GM15510 (cell line): ENCODE results near the gene SYT15.

ENCODE experiments used
- POLR2A ChIP-seq: IDR thresholded peaks from 3 replicates; pipeline ENCODE4 v1.6.1; 2011; ENCODE audit warnings: borderline replicate concordance; ENCODE audit not compliant: insufficient read length; ENCODE audit errors: extremely low read depth

The SYT15 gene

DNA sequence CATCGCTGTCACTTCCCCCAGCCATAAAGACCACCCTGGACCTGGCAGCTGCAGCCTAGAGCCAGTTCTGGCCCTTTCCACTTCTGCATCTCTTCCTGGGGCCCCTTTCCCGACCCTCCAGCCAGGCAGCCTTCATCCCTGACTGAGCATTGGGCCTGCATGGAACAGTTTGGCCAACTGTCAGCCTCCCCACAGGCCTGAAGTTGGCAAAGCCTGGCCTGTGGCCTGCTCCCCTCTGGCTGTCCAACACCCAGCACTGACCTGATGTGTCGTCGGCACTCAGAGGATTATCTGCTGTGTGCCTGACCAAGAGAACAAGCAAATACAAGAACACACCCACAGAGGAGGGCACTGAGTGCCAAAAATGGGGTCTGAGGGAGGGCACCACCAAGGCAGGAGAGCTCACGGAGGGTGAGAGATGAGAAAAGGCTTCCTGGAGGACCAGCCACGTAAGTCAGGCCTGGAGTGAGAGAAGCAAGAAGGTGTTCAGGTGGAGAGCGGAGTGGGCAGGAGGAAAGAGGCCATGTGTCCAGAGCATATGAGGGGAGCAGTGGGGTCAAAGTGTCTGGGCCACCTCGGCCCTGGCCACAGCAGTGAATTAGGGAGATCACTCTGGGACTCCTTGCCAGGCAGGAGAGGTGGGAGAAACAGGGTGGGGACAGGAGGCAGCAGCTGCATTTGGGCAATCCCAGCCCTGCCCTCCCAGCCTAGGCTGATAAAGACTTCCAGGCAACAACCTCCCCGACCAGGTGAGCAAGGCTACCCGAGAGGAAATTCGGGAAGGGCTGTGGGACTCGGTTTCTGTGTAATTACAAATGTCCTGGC is 27.0 kb upstream of the SYT15 start:
- TF ChIP-seq POLR2A: no peak

DNA sequence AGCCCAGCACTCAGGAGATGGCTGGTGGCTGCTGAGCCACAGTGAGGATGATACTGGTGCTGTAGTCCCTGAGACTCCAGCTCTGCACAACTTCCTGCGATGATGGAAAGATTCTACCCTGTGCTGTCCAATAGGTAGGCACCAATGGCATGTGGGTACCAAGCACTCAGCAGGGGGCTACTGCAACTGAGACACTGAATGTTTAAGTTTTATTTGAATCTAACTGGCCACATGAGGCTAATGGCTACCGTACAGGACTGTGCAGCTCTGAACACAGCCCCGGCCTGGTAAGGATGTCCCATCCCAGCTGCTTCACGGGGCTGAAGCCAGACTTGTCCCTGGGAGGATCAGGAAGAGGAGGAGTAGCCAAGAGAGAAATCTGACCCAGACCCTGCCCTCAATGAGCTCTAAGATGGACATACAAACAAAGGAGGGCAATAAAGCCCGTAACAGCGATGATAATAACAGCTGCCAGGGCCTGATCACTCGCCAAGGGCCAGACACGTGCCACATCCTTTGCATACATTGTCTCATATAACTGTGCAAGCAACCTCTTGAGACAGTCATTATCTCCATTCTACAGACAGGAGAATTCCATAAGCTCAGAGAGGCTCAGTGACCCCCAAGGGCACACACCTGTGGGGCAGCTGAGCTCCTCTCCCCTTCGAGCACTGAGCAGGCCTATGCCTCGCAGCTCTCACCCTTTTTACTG is 26.2 kb upstream of the SYT15 start:
- no peak for TF ChIP-seq POLR2A

DNA sequence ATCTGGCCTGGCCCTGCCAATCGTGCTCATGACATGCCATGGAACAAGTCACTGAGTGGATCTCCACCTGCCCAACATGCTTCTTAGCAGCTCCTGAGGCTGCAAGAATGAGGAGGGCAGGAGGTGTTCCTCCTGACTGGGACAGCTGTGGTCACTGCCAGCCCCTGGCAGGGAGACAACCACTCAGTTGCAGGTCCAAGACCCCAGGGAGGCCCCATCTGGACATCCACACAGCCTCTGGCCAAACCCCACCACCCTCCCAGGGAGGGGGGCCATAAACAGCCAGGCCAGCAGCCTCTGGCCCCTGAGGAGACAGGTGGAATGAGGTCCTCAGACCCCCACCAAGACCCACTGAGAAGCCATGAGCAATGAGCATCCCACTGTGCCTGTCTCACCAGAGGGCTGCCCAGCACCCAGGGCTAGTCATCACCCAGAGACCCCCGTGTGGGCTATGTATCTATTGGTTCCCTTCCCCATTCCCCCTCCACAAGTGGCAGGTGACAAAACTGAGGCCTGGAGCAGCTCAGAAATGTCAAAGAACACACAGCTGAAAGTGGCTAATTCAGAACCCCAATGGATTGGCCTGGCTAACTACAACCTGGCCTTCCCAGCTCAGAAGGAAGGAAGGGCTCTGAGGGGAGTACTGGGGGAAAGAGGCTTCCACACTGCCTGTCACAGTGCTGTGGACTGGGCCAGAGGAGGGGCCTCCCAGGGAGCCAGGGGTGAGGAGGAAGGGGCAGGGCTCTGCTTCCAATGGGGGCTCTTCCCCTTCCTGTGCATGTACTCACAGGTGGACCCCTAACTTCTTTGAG is 25.5 kb upstream of the SYT15 start:
- TF ChIP-seq POLR2A: no peak

DNA sequence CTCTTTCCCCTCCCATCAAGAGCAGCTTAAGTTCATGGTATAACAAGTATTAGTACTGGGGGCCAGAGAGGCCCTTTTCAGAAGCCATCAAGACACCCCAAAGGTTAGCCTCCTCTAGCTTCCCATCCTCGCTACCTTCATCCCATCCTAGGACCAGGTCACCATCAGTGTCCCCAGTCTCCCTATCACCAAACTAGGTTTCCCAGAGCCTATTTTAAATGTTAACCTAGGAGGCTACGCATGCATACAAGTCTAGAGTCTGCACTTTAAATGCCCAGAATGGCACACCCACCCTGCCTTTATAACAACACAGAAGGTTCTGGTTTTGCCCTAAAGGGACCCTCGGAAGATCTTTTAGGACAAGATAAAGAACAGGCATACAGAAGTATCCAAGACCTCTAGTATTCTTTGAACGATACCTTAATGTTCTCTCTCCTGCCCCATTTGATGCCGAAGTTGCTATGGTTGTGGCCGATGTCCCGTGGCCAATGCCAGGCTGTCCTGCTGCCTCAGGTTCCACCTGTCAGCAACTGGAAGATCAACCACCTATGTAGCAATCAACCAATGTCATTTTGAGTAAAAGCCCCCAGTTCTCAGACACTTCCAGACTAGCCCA is 24.7 kb upstream of the SYT15 start:
- no peak for TF ChIP-seq POLR2A

DNA sequence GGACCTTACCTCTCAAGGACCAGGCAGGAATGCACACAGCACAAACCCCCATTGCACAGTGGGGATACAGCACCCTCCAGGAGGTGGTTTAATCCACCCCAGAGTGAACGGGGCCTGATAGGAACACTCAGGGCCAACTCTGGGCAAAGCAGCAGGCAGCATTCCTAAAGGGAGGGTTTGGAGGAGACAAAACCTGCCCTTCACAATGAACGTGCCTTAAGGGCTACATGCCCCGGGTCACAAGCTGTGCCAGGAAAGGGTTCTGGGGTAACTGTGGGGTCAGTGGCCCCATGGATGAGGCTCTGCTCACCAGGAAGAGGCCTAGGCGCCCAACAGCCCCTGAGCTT is 23.6 kb upstream of the SYT15 start:
- no peak for TF ChIP-seq POLR2A

DNA sequence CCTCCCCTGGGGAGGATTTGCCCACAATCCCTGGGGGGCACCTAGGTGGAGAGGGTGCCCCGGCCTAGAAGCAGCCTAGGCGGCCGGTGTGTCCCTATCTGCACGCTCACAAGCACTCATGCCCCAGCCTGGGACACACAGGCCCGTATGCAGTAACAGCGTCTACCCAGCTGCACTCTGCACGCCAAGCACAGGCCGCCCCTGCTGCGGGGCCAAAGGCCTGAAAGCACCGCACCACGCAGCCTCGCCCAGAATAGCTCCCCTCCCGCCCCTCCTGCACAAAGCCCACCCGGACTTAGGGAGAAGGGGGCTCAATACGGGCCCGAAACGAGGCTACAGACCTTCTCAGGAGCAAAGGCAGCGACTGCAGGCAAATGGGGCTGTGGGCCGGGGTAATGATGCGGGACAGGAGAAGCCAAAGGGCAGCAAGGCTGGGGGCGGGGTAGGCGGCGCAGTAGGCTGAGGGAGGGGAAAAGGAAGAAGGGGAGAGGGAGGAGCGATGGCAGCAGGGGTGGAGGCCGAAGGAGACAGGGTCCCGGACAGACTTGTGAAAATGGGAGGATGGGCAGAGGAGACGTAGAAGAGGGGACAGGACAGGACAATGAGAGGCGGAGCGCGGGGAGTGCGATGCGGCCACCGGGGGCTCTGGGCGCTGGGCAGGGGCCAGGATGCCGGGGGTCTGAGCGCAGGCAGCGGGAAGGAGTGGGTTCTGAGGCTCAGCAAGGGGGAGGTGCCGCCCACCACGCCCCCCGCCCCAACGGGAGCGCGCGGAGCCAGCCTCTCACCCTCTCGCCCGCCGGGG is 23.0 kb upstream of the SYT15 start:
- TF ChIP-seq POLR2A: no peak

DNA sequence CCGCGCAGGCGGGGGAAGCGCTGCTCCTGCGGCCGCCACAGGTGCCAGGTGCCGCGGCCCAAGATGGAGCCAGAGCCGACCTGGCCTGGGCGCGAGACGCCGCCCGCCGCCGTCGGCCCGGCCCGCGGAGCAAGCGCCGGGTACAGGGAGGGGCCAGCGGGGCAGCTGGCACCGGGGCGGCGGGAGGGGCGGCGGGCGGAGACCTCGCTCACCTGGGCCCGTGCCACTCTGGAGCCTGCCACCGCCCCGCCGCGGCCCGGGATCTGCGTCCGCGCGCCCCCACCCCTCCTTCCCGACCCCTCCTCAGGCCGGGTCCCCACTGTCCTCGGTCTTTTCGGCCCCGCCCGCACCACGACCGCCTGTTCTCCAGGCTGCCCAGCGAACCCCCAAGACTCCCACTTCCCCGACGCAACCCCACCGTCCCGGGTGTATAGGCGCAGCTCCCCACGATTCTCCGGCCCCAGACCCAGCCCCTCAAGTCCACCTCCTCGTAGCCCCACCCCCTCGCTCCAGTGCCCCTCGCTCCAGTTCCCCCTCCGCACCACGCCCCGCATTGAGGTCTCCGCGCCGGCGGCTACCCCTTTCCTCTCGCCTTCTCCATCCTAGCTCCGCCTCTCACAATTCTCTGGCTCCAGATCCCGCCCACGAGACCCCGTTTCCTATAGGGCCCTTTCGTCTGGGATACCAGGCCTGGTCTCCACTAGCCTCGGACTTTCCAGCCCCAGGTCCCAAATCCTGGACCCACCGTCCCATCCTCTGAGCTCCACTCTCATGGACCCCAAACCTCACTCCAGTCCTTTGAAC is 22.2 kb upstream of the SYT15 start, which contains the start of gene GPRIN2:
TSS of gene GPRIN2 (minus strand) at position 144 of the 804 bp plus-strand sequence. CDS start 5,922 bp downstream, outside the sequence.
- TF ChIP-seq POLR2A: no peak

DNA sequence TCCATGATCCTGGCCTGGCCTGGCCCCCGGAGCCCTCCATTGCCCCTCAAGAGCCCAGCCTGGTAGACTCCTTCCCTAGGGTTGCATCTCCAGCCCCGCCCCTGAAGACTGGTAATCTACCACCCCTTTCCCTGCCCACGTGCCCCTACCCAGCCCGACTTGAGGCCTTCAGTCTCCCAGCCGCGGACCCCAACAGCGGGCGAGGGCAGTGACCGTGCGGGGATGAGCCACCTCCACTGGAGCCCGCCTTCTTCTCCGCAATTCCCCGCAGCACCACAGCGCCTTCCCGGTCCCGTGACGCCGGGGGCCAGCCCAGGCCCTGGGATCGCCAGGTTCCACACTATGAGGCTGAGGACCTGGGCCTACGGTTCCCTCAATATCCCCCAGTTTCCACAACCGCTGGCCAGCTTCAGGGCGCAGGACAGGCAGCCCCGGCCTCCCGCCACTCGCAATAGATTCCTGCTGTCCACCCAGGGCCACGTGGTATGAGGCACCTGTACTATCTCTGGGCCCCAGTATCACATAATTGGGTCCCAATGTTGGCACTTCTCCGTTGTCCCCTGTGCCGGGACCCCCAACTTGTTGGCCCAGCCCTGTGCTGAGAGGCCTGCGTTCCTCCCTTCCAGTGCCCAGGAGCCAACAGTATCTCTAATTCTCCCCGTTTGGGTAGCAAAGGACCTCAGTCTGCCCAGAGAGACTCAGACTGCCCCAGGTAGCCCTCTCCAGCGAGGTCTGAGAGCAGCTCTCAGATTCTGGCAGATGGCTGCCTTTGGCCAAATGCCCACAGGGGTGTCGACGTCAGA is 21.4 kb upstream of the SYT15 start:
- TF ChIP-seq POLR2A: no peak

DNA sequence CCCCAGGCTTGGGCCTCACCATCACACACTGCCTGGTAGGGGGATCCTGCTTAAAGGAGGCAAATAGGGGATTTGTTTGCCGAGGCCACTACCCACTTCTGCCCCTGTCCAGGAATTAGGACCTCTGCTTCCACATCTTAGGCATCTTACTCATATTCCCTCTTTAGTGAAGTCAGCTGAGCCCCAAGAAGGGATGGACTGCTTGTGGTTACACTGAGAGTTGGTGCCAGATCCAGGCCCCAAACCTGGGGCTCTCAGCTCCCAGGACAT is 20.9 kb upstream of the SYT15 start:
- no peak for TF ChIP-seq POLR2A

DNA sequence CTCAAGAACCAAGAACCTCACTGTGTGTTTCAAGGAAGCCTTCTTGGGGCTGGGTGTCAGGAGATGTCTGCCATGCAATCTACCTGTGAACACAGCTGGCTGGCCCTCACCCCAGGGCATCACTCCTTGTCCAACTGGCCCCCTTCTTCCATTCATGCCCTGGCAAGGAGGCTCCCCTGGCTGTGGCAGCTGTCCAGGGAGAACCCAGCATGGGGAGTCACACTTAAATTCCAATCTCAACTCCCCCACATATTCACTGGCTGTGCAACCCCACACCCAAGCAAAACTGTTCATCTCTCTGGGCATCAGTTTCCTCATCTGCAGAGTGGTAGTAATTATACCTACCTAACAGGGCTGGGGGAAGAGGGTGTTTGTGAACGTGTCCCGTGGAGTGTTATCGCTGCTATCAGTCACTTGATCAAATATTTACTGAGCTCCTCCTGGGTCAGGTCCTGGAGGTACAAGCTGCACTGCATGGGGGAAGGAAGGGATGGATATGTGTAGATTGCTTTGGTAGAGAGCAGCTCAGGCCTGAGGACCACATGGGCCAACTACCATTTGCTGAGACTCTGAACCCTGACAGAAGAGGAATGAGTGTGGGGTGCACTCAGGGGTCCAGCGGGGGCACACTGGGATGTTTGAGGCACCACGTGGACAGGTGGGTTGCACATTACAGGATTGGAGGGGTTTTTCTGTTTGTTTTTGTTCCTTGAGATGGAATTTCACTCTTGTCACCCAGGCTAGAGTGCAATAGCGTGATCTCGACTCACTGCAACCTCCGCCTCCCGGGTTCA is 20.3 kb upstream of the SYT15 start:
- no peak for TF ChIP-seq POLR2A

DNA sequence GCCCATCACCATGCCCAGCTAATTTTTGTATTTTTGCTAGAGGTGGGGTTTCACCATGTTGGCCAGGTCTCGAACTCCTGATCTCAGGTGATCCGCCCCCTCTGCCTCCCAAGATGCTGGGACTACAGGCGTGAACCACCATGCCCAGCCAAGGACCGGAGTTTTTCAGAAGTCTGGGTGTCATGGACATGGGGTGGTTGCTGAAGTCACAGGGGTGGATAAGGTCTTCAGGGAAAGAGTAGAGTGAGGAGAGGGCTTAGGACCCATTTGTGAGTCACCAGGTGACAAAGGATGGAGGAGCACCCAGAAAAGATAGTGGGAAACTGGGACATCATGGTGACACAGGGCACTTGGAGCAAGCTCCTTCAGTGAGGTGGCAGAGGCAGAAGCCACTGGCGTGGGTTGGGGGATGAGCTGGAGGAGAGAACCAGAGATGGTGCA is 19.7 kb upstream of the SYT15 start:
- no peak for TF ChIP-seq POLR2A

DNA sequence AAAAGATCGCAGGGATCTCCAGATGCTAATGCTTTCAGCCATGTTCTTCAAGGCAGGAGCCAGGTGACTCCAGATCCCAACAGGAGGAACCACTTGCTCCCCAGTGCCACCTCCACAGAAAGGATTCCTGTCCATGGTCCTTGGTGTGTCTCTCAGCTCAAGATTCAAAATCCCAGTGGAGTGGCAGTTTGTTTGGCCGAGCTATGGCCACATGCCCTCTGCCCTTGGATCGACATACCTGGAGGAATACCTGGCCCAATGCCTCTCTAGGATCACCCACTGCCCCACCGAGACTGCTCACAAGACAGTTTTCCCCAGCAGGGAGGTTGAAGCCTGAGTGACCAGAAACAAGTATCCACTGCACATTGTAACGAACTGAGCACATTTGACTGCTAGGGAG is 18.5 kb upstream of the SYT15 start:
- TF ChIP-seq POLR2A: no peak
